ENCODE results near the gene ATP11A.

GRCh38 chr13:112835344-112835743 is 145.5 kb downstream of the ATP11A start:
- TF ChIP-seq CTCF (IDR thresholded peaks at IDR 0.05 in 8 of 11, conservative IDR thresholded peaks at IDR 0.05 in 3 of 11) (no peak), POLR2AphosphoS5 (IDR thresholded peaks at IDR 0.05) (no peak), POLR2A (IDR thresholded peaks at IDR 0.05) (no peak)
